ENCODE measurements around the gene KLHL13.

KLHL13 gene

GRCh38 chrX:117996408-117996807 lies 120.2 kb downstream of the KLHL13 start:
- no peak for TF ChIP-seq Cebpa-rat (IDR thresholded peaks at IDR 0.05)
- Histone ChIP-seq H3K4me1 (no peaks in the 10 kb centered on the region), H4K20me1 (no peaks in the 10 kb centered on the region), H3K9me3 (no peaks in the 10 kb centered on the region), H3K27ac (no peak overlapping the region), H3K4me3 (no peak overlapping the region), H3K36me3 (no peaks in the 10 kb centered on the region), H3K9ac (no peak overlapping the region), H3K27me3 (no peaks in the 10 kb centered on the region), H3K4me2 (no peak overlapping the region)

- no peak overlapping the region for H3K27ac ChIP-seq
- no peaks in the 10 kb centered on the region for H3K27me3 ChIP-seq
- TF ChIP-seq Cebpa-rat (IDR thresholded peaks at IDR 0.05), result peak; percentile 77; the same call in 1 of the 2 replicates
- H3K9ac ChIP-seq, result no peak overlapping the region
- H3K9me3 ChIP-seq, result no peaks in the 10 kb centered on the region
- no peaks in the 10 kb centered on the region for H3K36me3 ChIP-seq
- H3K4me2 ChIP-seq, result no peak overlapping the region
- H3K4me1 ChIP-seq, result no peaks in the 10 kb centered on the region
- H3K4me3 ChIP-seq, result no peak overlapping the region
- no peaks in the 10 kb centered on the region for H4K20me1 ChIP-seq
These were observed 121.2 kb downstream of the KLHL13 start for GRCh38 chrX:117995378-117995777.

GRCh38 chrX:117992192-117992723 lies 124.4 kb downstream of the KLHL13 start:
- H3K4me2 ChIP-seq, result no peak overlapping the region
- no peaks in the 10 kb centered on the region for H3K27me3 ChIP-seq

GRCh38 chrX:117990438-117990837 lies 126.2 kb downstream of the KLHL13 start:
- Histone ChIP-seq H3K9me3 (no peaks in the 10 kb centered on the region), H3K36me3 (no peaks in the 10 kb centered on the region), H3K27ac (no peak overlapping the region), H4K20me1 (no peaks in the 10 kb centered on the region), H3K4me1 (no peaks in the 10 kb centered on the region), H3K4me2 (no peak overlapping the region), H3K4me3 (no peak overlapping the region), H3K9ac (no peak overlapping the region), H3K27me3 (no peaks in the 10 kb centered on the region)
- TF ChIP-seq Cebpa-rat (IDR thresholded peaks at IDR 0.05), result no peak

More at GRCh38 chrX:117992192-117992723, 124.4 kb downstream of the KLHL13 start:
- H3K4me3 ChIP-seq, result no peak overlapping the region
- no peak overlapping the region for H3K27ac ChIP-seq
- no peaks in the 10 kb centered on the region for H3K9me3 ChIP-seq
- TF ChIP-seq Cebpa-rat (IDR thresholded peaks at IDR 0.05), result no peak
- H3K4me1 ChIP-seq, result no peaks in the 10 kb centered on the region
- H4K20me1 ChIP-seq, result no peaks in the 10 kb centered on the region
- H3K9ac ChIP-seq, result no peak overlapping the region
- no peaks in the 10 kb centered on the region for H3K36me3 ChIP-seq

- Histone ChIP-seq H3K9me3 (no peaks in the 10 kb centered on the region), H3K4me2 (no peak overlapping the region), H3K4me3 (no peak overlapping the region), H3K9ac (no peak overlapping the region), H3K4me1 (no peaks in the 10 kb centered on the region), H4K20me1 (no peaks in the 10 kb centered on the region), H3K27ac (no peak overlapping the region), H3K27me3 (no peaks in the 10 kb centered on the region), H3K36me3 (no peaks in the 10 kb centered on the region)
- no peak for TF ChIP-seq Cebpa-rat (IDR thresholded peaks at IDR 0.05)
These were observed 127.1 kb downstream of the KLHL13 start for GRCh38 chrX:117989512-117989911.

- H4K20me1 ChIP-seq, result no peaks in the 10 kb centered on the region
- H3K36me3 ChIP-seq, result no peaks in the 10 kb centered on the region
- no peak overlapping the region for H3K4me3 ChIP-seq
- TF ChIP-seq Cebpa-rat (IDR thresholded peaks at IDR 0.05), result no peak
- no peak overlapping the region for H3K9ac ChIP-seq
- no peaks in the 10 kb centered on the region for H3K27me3 ChIP-seq
- H3K4me2 ChIP-seq, result no peak overlapping the region
- H3K4me1 ChIP-seq, result no peaks in the 10 kb centered on the region
- H3K9me3 ChIP-seq, result no peaks in the 10 kb centered on the region
- H3K27ac ChIP-seq, result no peak overlapping the region
These were observed 129.2 kb downstream of the KLHL13 start for GRCh38 chrX:117987373-117987772.

- no peaks in the 10 kb centered on the region for H3K27me3 ChIP-seq
- H3K9ac ChIP-seq, result no peak overlapping the region
- no peaks in the 10 kb centered on the region for H4K20me1 ChIP-seq
- no peak for TF ChIP-seq Cebpa-rat (IDR thresholded peaks at IDR 0.05)
- no peak overlapping the region for H3K4me3 ChIP-seq
- H3K36me3 ChIP-seq, result no peaks in the 10 kb centered on the region
- no peaks in the 10 kb centered on the region for H3K4me1 ChIP-seq
- H3K9me3 ChIP-seq, result no peaks in the 10 kb centered on the region
- no peak overlapping the region for H3K4me2 ChIP-seq
- no peak overlapping the region for H3K27ac ChIP-seq
These were observed 131.4 kb downstream of the KLHL13 start for GRCh38 chrX:117985241-117985640.

- Histone ChIP-seq H3K27ac (no peak overlapping the region), H3K36me3 (no peaks in the 10 kb centered on the region), H4K20me1 (no peaks in the 10 kb centered on the region), H3K4me1 (no peaks in the 10 kb centered on the region), H3K27me3 (no peaks in the 10 kb centered on the region), H3K9ac (no peak overlapping the region), H3K9me3 (no peaks in the 10 kb centered on the region), H3K4me3 (no peak overlapping the region), H3K4me2 (no peak overlapping the region)
- TF ChIP-seq Cebpa-rat (IDR thresholded peaks at IDR 0.05), result no peak
These were observed 133.8 kb downstream of the KLHL13 start for GRCh38 chrX:117982694-117983392.

- Histone ChIP-seq H3K9me3 (no peaks in the 10 kb centered on the region), H3K27ac (no peak overlapping the region), H3K27me3 (no peaks in the 10 kb centered on the region), H4K20me1 (no peaks in the 10 kb centered on the region), H3K4me2 (no peak overlapping the region), H3K4me1 (no peaks in the 10 kb centered on the region), H3K36me3 (no peaks in the 10 kb centered on the region), H3K9ac (no peak overlapping the region), H3K4me3 (no peak overlapping the region)
- no peak for TF ChIP-seq Cebpa-rat (IDR thresholded peaks at IDR 0.05)
These were observed 138.2 kb downstream of the KLHL13 start for GRCh38 chrX:117978402-117978801.

- Histone ChIP-seq H3K36me3 (no peaks in the 10 kb centered on the region), H4K20me1 (no peaks in the 10 kb centered on the region), H3K27me3 (no peaks in the 10 kb centered on the region), H3K27ac (no peak overlapping the region), H3K9me3 (no peaks in the 10 kb centered on the region), H3K4me3 (no peak overlapping the region), H3K9ac (no peak overlapping the region), H3K4me2 (no peak overlapping the region), H3K4me1 (no peaks in the 10 kb centered on the region)
- no peak for TF ChIP-seq Cebpa-rat (IDR thresholded peaks at IDR 0.05)
These were observed 139.1 kb downstream of the KLHL13 start for GRCh38 chrX:117977526-117977925.
